NCI-H146 treated with DMSO at 0.1 percent for 48 hours (cell line): Measurements from ENCODE around the gene R3HDML.
"Not testable (repeated sequence)": the region's sequence is repeated elsewhere in the genome, so short reads cannot be mapped to it uniquely, and the experiment has no call there.

Source experiments
- DNase-seq: peaks from one replicate; lab custom pipeline; 2025; ENCODE audit not compliant: unreplicated experiment; lab: John Stamatoyannopoulos, UW

R3HDML gene

GRCh38 chr20:44336725-44337380, at the start of gene R3HDML:
TSS of gene R3HDML (plus strand) at chr20:44337043. CDS start at chr20:44337158, 115 bp downstream.
- no peak for DNase-seq

- DNase-seq = no peak
These were observed 49.4 kb upstream of the R3HDML start for GRCh38 chr20:44287272-44288097.

GRCh38 chr20:44288252-44288651, 48.6 kb upstream of the R3HDML start:
- DNase-seq = no peak

GRCh38 chr20:44291754-44292153, 45.1 kb upstream of the R3HDML start:
- DNase-seq = no peak

GRCh38 chr20:44296011-44296410, 40.8 kb upstream of the R3HDML start:
- DNase-seq = peak; percentile 55

GRCh38 chr20:44297721-44298120, 39.1 kb upstream of the R3HDML start:
- no peak for DNase-seq

GRCh38 chr20:44299011-44299535, 37.8 kb upstream of the R3HDML start:
- not testable (repeated sequence) for DNase-seq

GRCh38 chr20:44301285-44301684, 35.6 kb upstream of the R3HDML start:
- DNase-seq = no peak

GRCh38 chr20:44302026-44302669, 34.7 kb upstream of the R3HDML start:
- no peak for DNase-seq

GRCh38 chr20:44302736-44303135, 34.1 kb upstream of the R3HDML start:
- DNase-seq = no peak

GRCh38 chr20:44304383-44304782, 32.5 kb upstream of the R3HDML start:
- no peak for DNase-seq

- no peak for DNase-seq
These were observed 29.9 kb upstream of the R3HDML start for GRCh38 chr20:44306927-44307326.

GRCh38 chr20:44309763-44310663, 26.8 kb upstream of the R3HDML start:
- DNase-seq = no peak

GRCh38 chr20:44310664-44311639, 25.9 kb upstream of the R3HDML start, which contains the start of gene FITM2:
TSS of gene FITM2 (minus strand) at chr20:44311202. CDS start at chr20:44311148, 54 bp downstream.
- peak; percentile 92 for DNase-seq

GRCh38 chr20:44314870-44315269, 22.0 kb upstream of the R3HDML start:
- peak; percentile 75 for DNase-seq

- DNase-seq = no peak
These were observed 16.9 kb upstream of the R3HDML start for GRCh38 chr20:44319839-44320422.

- peak; percentile 97 for DNase-seq
These were observed 12.5 kb upstream of the R3HDML start for GRCh38 chr20:44324343-44324742.

- DNase-seq = no peak
These were observed 10.3 kb upstream of the R3HDML start for GRCh38 chr20:44326391-44327159.
